Activated naive CD4-positive, alpha-beta T cell treated with anti-CD3 and anti-CD28 coated beads, Interleukin-2, amount 50 U/mL, for 16 hours (primary cell): Measurements from ENCODE around the gene ZNF77.
A peak's percentile ranks its signal among the peaks of the same experiment; 100 is the strongest.
"Not testable (repeated sequence)": the region's sequence is repeated elsewhere in the genome, so short reads cannot be mapped to it uniquely, and the experiment has no call there.

Experiments
- DNase-seq: peaks from one replicate; pipeline ENCODE4 v3.0.0-alpha.2; 2020

Gene ZNF77

GRCh38 chr19:2906631-2907195 lies 38.1 kb downstream of the ZNF77 start:
- DNase-seq: no peak

DNA sequence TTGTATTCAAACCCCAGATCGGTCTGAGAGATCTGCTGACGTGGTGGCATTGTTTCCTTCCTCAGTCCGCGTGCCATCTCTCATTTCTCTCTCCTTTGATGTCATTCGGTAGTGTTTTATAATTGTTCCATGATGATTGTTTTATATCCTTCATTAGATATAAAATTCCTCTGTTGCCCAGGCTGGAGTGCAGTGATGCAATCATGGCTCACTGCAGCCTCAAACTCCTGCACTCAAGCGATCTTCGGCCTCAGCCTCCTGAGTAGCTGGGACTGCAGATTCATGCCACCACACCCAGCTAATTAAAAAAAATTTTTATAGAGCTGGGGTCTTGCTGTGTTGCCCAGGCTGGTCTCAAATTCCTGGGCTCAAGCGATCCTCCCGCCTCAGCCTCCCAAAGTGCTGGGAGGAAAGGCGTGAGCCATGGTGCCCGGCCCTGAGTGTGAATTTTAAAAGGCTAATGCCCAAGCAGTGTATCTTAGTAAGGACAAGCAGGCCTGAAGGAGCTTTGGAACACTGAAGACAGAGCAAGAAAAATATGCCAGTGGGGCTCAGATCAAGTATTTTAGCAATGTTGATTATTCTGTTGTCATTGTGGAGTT lies 38.8 kb downstream of the ZNF77 start:
- no peak for DNase-seq

DNA sequence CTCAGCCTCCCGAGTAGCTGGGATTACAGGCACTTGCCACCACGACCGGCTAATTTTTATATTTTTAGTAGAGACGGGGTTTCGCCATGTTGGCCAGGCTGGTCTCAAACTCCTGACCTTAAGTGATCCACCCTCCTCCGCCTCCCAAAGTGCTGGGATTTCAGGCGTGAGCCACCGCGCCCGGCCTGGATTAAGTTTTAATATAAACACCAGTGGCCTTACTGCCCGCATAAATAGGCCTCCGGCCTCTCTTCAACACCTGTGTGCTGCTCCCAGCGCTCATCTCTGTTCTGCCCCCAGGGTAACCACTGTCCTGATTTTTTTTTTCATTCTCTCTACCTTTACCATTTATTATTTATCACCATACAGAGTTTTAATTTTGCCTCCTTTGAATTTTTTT lies 41.4 kb downstream of the ZNF77 start:
- not testable (repeated sequence) for DNase-seq

GRCh38 chr19:2902590-2903218 lies 42.1 kb downstream of the ZNF77 start:
- DNase-seq: no peak

DNA sequence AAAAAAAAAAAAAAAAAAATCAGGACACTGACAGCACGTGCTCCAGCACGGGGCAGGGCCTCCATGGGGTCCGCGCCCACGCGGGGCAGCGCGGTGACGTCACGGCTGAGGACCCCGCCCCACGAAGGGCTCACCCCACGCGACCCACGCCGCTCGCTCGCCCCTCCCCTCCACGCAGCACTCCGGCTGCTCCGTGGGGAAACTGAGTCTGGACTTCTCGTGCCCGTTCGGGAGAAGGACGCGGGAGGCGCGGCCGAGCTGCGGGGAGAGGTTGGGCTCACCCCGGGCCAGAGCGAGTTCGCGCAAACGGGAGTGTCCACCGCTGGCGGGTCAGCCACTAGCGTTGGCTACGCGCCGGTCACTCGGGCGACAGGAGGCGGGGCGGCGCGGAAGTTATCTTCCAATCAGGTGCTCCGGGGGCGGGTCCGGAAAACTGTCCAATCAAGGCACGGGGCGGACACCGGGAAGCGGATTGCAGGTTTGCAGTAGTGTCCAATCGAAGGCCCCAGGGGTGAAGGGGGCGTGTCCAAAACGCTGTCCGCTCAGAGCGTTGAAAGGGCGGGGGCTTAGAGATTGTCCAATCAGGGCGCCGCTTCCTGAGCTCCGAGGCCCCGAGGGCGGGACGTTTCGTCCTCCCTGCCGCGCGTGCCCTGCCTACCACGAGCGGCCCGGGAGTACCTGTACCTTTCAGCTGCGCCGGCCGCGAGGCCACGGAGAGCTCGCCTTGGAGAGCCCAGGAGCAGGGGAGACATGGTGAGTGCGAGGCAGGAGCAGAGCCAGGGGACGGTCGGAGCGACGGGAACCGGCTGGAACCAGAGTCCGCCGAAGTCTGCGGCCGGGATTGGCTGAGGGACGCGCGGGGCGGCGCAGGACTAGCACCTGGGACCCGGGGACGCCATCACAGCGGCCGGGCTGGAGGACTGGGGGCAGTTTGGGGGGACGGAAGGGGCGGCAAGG lies 44.2 kb downstream of the ZNF77 start, which contains the start of gene ZNF57:
ZNF57 (plus strand) TSS at position 633 of the 957 bp plus-strand sequence; CDS start at position 751, 118 bp downstream.
- DNase-seq: peak; percentile 100

DNA sequence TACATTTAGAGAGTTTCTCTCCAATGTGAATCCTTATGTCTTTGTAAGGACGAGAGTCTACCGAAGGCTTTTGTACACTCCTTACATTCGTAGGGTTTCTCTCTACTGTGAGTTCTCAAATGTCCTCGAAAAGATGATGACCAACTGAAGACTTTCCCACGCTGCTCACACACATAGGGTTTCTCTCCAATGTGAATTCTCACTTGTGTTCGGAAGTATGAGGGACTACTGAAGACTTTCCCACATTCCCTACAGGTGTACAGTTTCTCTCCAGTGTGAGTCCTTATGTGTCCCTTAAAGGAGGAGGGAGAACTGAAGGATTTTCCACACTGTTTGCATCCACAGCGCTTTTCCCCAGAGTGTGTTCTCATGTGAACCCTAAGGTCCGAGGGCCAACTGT lies 48.1 kb downstream of the ZNF77 start:
- no peak for DNase-seq

- not testable (repeated sequence) for DNase-seq
Measured at GRCh38 chr19:2890531-2890930, 54.2 kb downstream of the ZNF77 start.

GRCh38 chr19:2888731-2889224 lies 56.0 kb downstream of the ZNF77 start:
- DNase-seq: peak; percentile 66

DNA sequence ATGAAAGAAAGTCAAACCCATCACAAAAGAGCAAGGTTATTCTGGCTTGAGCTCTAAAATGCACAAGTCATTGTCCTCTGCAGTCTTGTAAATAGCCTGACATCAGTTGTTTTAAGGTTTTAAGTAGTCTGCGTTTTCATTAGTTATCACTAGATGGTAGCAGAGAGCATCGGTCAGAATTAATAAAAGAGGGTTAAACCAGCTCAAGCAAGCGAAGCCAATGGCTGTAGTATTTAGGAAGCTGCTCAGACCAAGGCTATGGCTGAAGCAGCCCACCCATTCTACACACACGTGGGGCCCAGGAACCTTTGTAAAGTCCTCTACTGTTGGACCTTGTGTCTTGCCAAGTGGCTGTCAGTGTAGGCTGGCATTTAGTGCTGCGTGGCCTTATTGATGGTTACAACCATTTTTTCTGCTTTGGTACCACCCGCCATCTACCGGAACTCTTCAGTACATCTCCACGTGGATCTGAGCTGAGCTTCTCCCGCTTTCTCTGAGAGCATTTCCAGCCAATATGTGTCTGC lies 57.3 kb downstream of the ZNF77 start:
- no peak for DNase-seq

DNA sequence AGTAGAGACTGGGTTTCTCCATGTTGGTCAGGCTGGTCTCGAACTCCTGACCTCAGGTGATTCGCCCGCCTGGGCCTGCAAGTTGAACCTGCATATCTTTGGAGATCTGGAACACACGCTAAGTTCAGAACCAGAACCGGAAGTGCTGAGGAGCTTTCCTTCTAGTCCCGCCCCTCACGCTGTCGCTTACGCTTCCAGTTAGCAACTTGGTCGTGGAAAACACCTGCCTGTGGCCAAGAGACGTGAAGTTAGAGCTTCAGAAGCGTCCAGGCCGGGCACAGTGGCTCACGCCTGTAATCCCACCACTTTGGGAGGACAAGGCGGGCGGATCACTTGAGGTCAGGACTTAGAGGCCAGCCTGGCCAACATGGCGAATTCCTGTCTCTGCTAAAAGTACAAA lies 59.0 kb downstream of the ZNF77 start:
- no peak for DNase-seq

- DNase-seq: no peak
Measured at GRCh38 chr19:2883686-2884439, 60.9 kb downstream of the ZNF77 start.
